GM20000 (cell line): ENCODE results near the gene DSCAML1.

Source experiments
- DNase-seq: peaks from one replicate; pipeline ENCODE4 v3.0.0; 2012; ENCODE audit warnings: low spot score
- TF ChIP-seq, protein P1 (sequence below): IDR thresholded peaks from 2 replicates; pipeline ENCODE4 v1.5.1; 2012; ENCODE audit warnings: mild to moderate bottlenecking, control low read depth; ENCODE audit errors: extremely low read depth, missing control alignments

The DSCAML1 gene

DNA sequence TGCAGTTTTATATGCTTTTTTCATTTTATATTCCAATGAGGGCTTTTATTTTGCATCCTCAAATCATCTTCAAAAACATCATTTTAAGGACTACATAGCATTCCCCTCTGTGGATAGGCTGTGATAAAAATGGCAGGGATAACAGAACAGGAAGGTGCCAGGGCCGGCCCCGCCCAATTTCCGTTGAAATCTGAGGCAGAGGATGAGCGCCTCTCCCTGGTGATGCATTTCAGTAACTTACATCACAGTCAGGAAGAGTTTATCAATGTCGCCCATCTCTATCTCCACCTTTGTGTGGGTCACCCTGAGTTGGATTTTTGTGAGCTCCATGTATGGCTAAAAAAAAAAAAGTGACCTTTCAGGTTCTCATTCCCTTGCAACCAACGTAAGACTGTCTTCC lies 201.6 kb downstream of the DSCAML1 start:
- TF ChIP-seq, protein P1, sequence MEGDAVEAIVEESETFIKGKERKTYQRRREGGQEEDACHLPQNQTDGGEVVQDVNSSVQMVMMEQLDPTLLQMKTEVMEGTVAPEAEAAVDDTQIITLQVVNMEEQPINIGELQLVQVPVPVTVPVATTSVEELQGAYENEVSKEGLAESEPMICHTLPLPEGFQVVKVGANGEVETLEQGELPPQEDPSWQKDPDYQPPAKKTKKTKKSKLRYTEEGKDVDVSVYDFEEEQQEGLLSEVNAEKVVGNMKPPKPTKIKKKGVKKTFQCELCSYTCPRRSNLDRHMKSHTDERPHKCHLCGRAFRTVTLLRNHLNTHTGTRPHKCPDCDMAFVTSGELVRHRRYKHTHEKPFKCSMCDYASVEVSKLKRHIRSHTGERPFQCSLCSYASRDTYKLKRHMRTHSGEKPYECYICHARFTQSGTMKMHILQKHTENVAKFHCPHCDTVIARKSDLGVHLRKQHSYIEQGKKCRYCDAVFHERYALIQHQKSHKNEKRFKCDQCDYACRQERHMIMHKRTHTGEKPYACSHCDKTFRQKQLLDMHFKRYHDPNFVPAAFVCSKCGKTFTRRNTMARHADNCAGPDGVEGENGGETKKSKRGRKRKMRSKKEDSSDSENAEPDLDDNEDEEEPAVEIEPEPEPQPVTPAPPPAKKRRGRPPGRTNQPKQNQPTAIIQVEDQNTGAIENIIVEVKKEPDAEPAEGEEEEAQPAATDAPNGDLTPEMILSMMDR = no peak
- no peak for DNase-seq

DNA sequence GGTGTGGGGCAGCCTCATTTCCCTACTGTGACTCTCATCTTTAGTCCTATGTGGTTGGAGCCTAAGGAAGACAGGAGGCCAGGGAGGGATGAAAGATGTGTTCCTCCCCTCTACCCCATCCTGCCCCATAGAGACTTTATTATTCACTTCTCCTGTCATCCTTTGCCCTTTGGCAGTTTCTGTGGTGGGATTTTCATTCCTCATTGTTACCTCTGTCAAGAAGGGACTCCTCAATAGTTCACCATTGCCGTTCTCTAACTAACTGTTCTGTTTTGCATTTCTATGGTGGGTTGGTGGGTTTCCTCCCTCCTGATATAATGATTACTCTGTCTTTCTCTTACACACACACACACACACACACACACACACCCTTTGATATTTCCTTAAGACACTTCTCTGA lies 202.3 kb downstream of the DSCAML1 start:
- TF ChIP-seq, protein P1 = no peak

DNA sequence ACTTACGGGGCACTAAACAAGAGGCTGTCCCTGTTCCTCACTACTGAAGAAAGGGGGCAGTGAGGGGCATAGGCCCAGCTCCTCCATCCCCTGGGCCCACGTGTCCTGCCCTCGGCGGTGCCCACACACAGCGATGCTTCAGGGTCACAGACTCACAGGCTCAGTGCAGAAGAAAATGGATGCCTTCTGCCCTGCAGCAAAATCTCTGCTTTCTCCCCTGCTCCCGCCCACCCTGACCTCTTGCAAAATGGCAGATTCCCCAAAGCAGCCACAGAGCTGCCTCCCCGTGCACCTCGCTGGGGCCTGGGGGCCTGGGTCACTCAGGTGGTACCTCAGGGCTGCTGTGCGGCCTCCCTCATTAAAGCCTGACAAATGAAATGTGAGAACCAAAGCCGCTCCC lies 204.0 kb downstream of the DSCAML1 start:
- DNase-seq = no peak
- TF ChIP-seq, protein P1 = no peak

More for the DNA sequence above, 202.3 kb downstream of the DSCAML1 start:
- DNase-seq = no peak

DNA sequence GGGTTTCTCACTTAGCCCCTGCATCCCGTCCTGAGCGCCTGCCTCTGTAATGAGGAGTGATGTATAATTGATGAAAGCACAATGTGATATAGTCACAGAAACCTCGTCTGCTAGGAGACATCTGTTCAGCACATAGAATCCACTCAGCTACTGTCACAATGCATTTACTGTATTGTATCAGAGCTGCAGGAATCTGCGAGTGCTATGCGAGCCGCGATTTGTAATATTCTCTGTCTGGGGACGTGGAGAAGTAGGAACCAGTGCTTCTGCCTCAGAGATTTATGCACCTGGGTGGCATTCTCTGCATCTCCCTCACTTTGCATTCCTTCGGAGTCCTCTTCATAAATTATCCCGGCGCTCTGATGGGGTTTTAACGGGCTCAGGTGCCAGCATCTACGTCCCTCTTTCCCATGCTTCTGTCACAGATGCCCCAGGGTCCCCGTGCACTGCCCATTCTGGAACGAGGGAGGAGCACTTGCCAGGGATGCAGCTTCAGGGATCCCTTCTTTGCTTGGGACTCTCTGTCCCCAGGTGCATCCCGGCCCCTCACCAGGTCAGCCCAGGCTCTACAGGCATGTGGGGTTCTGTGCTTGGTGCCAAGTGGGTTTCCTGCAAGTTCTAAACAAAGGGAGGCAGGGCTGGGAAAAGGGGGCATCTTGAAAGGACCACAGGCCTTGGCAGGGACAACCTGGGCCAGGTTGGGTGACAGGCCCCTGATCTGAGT lies 205.5 kb downstream of the DSCAML1 start:
- TF ChIP-seq, protein P1 = no peak
- DNase-seq = no peak

DNA sequence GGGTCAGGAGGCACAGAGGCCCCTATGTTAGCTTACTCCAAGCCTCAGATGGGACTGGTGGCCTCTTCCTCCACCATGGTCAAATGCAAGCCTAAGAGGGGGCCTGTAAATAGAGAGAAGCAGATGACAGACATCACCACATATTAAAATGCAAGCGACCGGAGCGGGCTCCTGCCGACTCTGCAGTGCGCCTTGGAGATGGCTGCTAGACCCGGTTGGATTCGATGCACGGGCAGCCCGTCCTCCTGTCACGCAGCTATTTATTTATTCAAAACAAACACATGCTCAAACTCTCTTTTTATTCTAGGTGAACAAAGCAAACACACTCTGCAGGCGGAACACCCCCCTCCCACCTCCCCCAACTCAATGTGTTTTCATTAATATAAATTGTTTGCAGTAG lies 208.0 kb downstream of the DSCAML1 start:
- DNase-seq = no peak
- TF ChIP-seq, protein P1 = no peak

DNA sequence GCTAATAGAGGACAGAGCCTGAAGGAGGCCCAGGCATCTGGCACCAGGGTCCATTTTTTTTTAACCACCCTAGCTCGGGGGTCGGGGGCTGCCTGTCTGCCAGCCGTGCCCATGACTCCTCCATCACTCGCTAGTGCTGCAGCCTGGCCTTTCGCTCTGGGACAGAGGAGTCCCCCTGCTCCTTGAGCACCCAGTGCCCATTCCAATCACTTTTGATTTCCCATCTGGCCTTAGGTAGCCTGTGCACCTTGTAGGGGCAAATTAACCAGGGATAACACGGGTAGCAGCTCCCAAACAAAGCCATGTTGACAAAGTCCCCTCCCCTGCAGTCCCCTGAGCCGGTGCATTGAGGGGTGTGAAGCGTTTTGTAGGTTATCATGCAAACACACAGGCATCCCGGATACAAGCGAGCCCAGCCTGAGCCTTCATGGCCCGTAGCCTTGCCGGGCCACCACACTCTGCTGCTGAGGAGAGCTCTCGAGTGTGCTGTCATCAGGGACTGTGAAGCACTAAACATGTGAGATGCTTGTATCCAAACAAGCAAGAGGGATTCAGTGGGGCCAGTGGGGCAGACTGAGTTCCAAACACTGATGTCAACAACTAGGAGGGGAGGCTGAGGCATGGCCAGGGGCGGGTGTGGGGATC lies 208.7 kb downstream of the DSCAML1 start:
- TF ChIP-seq, protein P1 = no peak

DNA sequence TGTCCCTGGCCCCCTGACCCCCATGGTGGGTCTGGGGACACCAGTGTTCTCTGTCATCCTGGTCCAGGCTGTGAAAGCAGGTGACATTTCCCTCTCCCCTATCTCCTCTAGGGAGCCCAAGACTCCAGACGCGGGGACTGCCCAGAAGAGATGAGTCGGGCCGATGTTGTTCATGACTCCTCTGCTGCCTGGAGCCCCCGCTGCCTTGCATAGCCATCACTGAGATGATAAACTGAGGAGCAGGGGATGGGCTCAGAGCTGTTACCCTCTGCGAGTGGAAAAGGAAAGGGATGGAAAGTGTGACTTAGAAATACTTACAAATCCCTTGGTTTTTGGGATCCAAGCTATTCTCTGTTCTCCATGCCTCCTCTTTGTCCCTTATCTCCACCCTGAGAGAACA lies 209.6 kb downstream of the DSCAML1 start:
- DNase-seq = no peak
- TF ChIP-seq, protein P1 = no peak

More for the DNA sequence above, 208.7 kb downstream of the DSCAML1 start:
- no peak for DNase-seq
